MM.1S (cell line): ENCODE data around the gene NTM.

ENCODE experiments used
- DNase-seq: peaks from one replicate; pipeline ENCODE4 v3.0.0-alpha.2; 2015
- H2AFZ ChIP-seq: fragments of 300-600 bp; sonication (generic); 2 replicates; pipeline ENCODE4 v1.6.0; 2016; ENCODE audit warnings: antibody characterized with exemption, low read length
- H3F3A ChIP-seq: fragments of 300-600 bp; sonication (generic); 2 replicates; pipeline ENCODE4 v1.6.1; 2016; ENCODE audit warnings: mild to moderate bottlenecking, antibody characterized with exemption, low read length, moderate library complexity, mixed read lengths; ENCODE audit not compliant: insufficient read depth
- H3K27ac ChIP-seq: fragments of 300-600 bp; sonication (generic); 2 replicates; pipeline ENCODE4 v1.5.1; 2016; ENCODE audit warnings: mild to moderate bottlenecking, low read length
- H3K27me3 ChIP-seq: fragments of 300-600 bp; sonication (generic); replicated peaks from 2 replicates; pipeline ENCODE4 v1.6.0; 2016; ENCODE audit warnings: low read length; ENCODE audit not compliant: insufficient read depth
- H3K36me3 ChIP-seq: fragments of 300-600 bp; sonication (generic); replicated peaks from 2 replicates; pipeline ENCODE4 v1.6.1; 2016; ENCODE audit warnings: mild to moderate bottlenecking, low read length, mixed read lengths; ENCODE audit not compliant: insufficient read depth
- H3K4me1 ChIP-seq: fragments of 300-600 bp; sonication (generic); 2 replicates; pipeline ENCODE4 v1.6.1; 2016; ENCODE audit warnings: low read length, mixed read lengths
- H3K4me2 ChIP-seq: fragments of 300-600 bp; sonication (generic); 2 replicates; pipeline ENCODE4 v1.6.0; 2016; ENCODE audit warnings: low read depth, low read length
- H3K4me3 ChIP-seq: fragments of 300-600 bp; sonication (generic); 2 replicates; pipeline ENCODE4 v1.5.1; 2016; ENCODE audit warnings: low read length, mixed read lengths
- H3K79me2 ChIP-seq: fragments of 300-600 bp; sonication (generic); 2 replicates; pipeline ENCODE4 v1.6.1; 2016; ENCODE audit warnings: mixed run types, low read length, mixed read lengths
- H3K9ac ChIP-seq: fragments of 300-600 bp; sonication (generic); 2 replicates; pipeline ENCODE4 v1.6.1; 2016; ENCODE audit warnings: low read length, mixed read lengths
- H3K9me2 ChIP-seq: fragments of 300-600 bp; sonication (generic); replicated peaks from 2 replicates; pipeline ENCODE4 v1.6.1; 2016; ENCODE audit warnings: mild to moderate bottlenecking, low read length, mixed read lengths; ENCODE audit not compliant: insufficient read depth
- H3K9me3 ChIP-seq: fragments of 300-600 bp; sonication (generic); replicated peaks from 2 replicates; pipeline ENCODE4 v1.6.1; 2016; ENCODE audit warnings: mild to moderate bottlenecking, low read length, mixed read lengths; ENCODE audit not compliant: insufficient read depth
- H4K20me1 ChIP-seq: fragments of 300-600 bp; sonication (generic); 2 replicates; pipeline ENCODE4 v1.6.1; 2016; ENCODE audit warnings: mild to moderate bottlenecking, low read length, moderate library complexity, mixed read lengths; ENCODE audit not compliant: insufficient read depth
- CTCF ChIP-seq: fragments of 300-600 bp; sonication (generic); IDR thresholded peaks from 2 replicates; pipeline ENCODE4 v1.5.1; 2016; ENCODE audit warnings: antibody characterized with exemption, low read length, mixed read lengths
- EZH2 ChIP-seq: fragments of 300-600 bp; sonication (generic); optimal IDR thresholded peaks from 2 replicates; pipeline ENCODE3; 2017; ENCODE audit warnings: low read depth, mild to moderate bottlenecking, antibody characterized with exemption, low read length, mixed read lengths
- EZH2phosphoT487 ChIP-seq: fragments of 300-600 bp; sonication (generic); IDR thresholded peaks from 2 replicates; pipeline ENCODE4 v1.6.1; 2018; ENCODE audit warnings: antibody characterized with exemption, low read length

The NTM gene

GRCh38 chr11:131852757-131853156 lies 482.3 kb downstream of the NTM start:
- no peak for TF ChIP-seq EZH2
- no peak for TF ChIP-seq EZH2phosphoT487
- Histone ChIP-seq H3K4me3 (no peak overlapping the region), H3K9me3 (no peaks in the 10 kb centered on the region), H3K27me3 (no peaks in the 10 kb centered on the region), H3K4me2 (no peak overlapping the region), H3K27ac (no peak overlapping the region), H3K9ac (no peak overlapping the region), H3K9me2 (no peaks in the 10 kb centered on the region), H3F3A (no peaks in the 10 kb centered on the region), H2AFZ (no peak overlapping the region), H3K4me1 (no peaks in the 10 kb centered on the region), H4K20me1 (no peaks in the 10 kb centered on the region), H3K79me2 (no peaks in the 10 kb centered on the region), H3K36me3 (no peaks in the 10 kb centered on the region)
- no peak for DNase-seq

GRCh38 chr11:131854391-131854790 lies 484.0 kb downstream of the NTM start:
- no peak for DNase-seq
- Histone ChIP-seq H3K36me3 (no peaks in the 10 kb centered on the region), H3K27ac (no peak overlapping the region), H3K9ac (no peak overlapping the region), H3F3A (no peaks in the 10 kb centered on the region), H3K27me3 (no peaks in the 10 kb centered on the region), H3K4me1 (no peaks in the 10 kb centered on the region), H2AFZ (no peak overlapping the region), H3K79me2 (no peaks in the 10 kb centered on the region), H3K9me3 (no peaks in the 10 kb centered on the region), H3K4me2 (no peak overlapping the region), H4K20me1 (no peaks in the 10 kb centered on the region), H3K9me2 (no peaks in the 10 kb centered on the region), H3K4me3 (no peak overlapping the region)
- TF ChIP-seq EZH2 (no peak), CTCF (no peak), EZH2phosphoT487 (no peak)

- no peaks in the 10 kb centered on the region for H4K20me1 ChIP-seq
- H3K79me2 ChIP-seq = no peaks in the 10 kb centered on the region
- H3K4me2 ChIP-seq = no peak overlapping the region
- no peak overlapping the region for H3K27ac ChIP-seq
- H3K4me3 ChIP-seq = no peak overlapping the region
- H3K4me1 ChIP-seq = no peaks in the 10 kb centered on the region
- H3K9me2 ChIP-seq = no peaks in the 10 kb centered on the region
- no peaks in the 10 kb centered on the region for H3K27me3 ChIP-seq
- H2AFZ ChIP-seq = no peak overlapping the region
- H3F3A ChIP-seq = no peaks in the 10 kb centered on the region
- no peak for DNase-seq
- no peaks in the 10 kb centered on the region for H3K9me3 ChIP-seq
- TF ChIP-seq EZH2phosphoT487 = no peak
- TF ChIP-seq CTCF = no peak
- TF ChIP-seq EZH2 = no peak
- no peaks in the 10 kb centered on the region for H3K36me3 ChIP-seq
- no peak overlapping the region for H3K9ac ChIP-seq
Measured at GRCh38 chr11:131855320-131855719, 484.9 kb downstream of the NTM start.

GRCh38 chr11:131857246-131857645 lies 486.8 kb downstream of the NTM start:
- H3K27me3 ChIP-seq = no peaks in the 10 kb centered on the region
- TF ChIP-seq CTCF (no peak), EZH2 (no peak), EZH2phosphoT487 (no peak)
- H2AFZ ChIP-seq = no peak overlapping the region
- H3K9ac ChIP-seq = no peak overlapping the region
- no peaks in the 10 kb centered on the region for H3K9me2 ChIP-seq
- H3K9me3 ChIP-seq = no peaks in the 10 kb centered on the region
- DNase-seq = no peak
- H3K36me3 ChIP-seq = no peaks in the 10 kb centered on the region
- H3K4me2 ChIP-seq = no peak overlapping the region
- no peaks in the 10 kb centered on the region for H3F3A ChIP-seq
- no peak overlapping the region for H3K27ac ChIP-seq
- H3K4me3 ChIP-seq = no peak overlapping the region
- H4K20me1 ChIP-seq = no peaks in the 10 kb centered on the region
- no peaks in the 10 kb centered on the region for H3K79me2 ChIP-seq
- no peaks in the 10 kb centered on the region for H3K4me1 ChIP-seq
